ENCODE data around the gene MDM2. TPM values are rescaled to one million over a fixed set of nuclear protein-coding genes. Genes with fewer than 3 reads are reported as not detected.
A peak's percentile ranks its signal among the peaks of the same experiment; 100 is the strongest.

MDM2 gene
- total and polyA plus RNA-seq, 2 of the 13 experiments (the other 11 are each of a cell fraction or from before 2014, with no cell fraction given): 29.3 to 314 TPM

GRCh38 chr12:68804657-68805591, 3.1 kb upstream of the MDM2 start (continued):
- TF ChIP-seq, protein P1, sequence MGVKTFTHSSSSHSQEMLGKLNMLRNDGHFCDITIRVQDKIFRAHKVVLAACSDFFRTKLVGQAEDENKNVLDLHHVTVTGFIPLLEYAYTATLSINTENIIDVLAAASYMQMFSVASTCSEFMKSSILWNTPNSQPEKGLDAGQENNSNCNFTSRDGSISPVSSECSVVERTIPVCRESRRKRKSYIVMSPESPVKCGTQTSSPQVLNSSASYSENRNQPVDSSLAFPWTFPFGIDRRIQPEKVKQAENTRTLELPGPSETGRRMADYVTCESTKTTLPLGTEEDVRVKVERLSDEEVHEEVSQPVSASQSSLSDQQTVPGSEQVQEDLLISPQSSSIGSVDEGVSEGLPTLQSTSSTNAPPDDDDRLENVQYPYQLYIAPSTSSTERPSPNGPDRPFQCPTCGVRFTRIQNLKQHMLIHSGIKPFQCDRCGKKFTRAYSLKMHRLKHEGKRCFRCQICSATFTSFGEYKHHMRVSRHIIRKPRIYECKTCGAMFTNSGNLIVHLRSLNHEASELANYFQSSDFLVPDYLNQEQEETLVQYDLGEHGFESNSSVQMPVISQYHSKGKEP (CRISPR knock-in tag; IDR thresholded peaks at IDR 0.05): peak; percentile 16; the same call in 1 of the 2 replicates
- 0 out of 2 replicates have a peak, but pooled peaks have one; percentile 53 for TF ChIP-seq AHR (CRISPR knock-in tag; IDR thresholded peaks at IDR 0.05)
- TF ChIP-seq SRSF9 (IDR thresholded peaks at IDR 0.05; ENCODE audit: borderline replicate concordance, insufficient read depth, low read depth, low read length, poor library complexity, severe bottlenecking): no peak
- peak; percentile 86 for TF ChIP-seq ZNF781 (CRISPR knock-in tag; IDR thresholded peaks at IDR 0.05; ENCODE audit: borderline replicate concordance, not compliant biosample characterization)
- peak; percentile 77; the same call in 1 of the 2 replicates for TF ChIP-seq ZNF605 (CRISPR knock-in tag; IDR thresholded peaks at IDR 0.05)
- peak; percentile 91 for TF ChIP-seq ZNF746 (CRISPR knock-in tag; IDR thresholded peaks at IDR 0.05)
- TF ChIP-seq, protein P2, sequence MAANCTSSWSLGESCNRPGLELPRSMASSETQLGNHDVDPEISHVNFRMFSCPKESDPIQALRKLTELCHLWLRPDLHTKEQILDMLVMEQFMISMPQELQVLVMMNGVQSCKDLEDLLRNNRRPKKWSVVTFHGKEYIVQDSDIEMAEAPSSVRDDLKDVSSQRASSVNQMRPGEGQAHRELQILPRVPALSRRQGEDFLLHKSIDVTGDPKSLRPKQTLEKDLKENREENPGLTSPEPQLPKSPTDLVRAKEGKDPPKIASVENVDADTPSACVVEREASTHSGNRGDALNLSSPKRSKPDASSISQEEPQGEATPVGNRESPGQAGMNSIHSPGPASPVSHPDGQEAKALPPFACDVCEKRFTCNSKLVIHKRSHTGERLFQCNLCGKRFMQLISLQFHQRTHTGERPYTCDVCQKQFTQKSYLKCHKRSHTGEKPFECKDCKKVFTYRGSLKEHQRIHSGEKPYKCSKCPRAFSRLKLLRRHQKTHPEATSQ (CRISPR knock-in tag; IDR thresholded peaks at IDR 0.05; ENCODE audit: borderline replicate concordance): no peak
- TF ChIP-seq, protein P3, sequence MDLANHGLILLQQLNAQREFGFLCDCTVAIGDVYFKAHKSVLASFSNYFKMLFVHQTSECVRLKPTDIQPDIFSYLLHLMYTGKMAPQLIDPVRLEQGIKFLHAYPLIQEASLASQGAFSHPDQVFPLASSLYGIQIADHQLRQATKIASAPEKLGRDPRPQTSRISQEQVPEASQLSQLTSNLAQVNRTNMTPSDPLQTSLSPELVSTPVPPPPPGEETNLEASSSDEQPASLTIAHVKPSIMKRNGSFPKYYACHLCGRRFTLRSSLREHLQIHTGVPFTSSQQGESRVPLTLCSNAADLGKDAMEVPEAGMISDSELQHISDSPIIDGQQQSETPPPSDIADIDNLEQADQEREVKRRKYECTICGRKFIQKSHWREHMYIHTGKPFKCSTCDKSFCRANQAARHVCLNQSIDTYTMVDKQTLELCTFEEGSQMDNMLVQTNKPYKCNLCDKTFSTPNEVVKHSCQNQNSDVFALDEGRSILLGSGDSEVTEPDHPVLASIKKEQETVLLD (CRISPR knock-in tag; IDR thresholded peaks at IDR 0.05; ENCODE audit: low read depth): no peak
- peak; percentile 91; the same call in 1 of the 2 replicates for TF ChIP-seq ZNF790 (CRISPR knock-in tag; IDR thresholded peaks at IDR 0.05; ENCODE audit: borderline replicate concordance)
- no peak for TF ChIP-seq TARDBP (CRISPR knock-in tag; IDR thresholded peaks at IDR 0.05)
- TF ChIP-seq ELK4 (CRISPR knock-in tag; IDR thresholded peaks at IDR 0.05; ENCODE audit: borderline replicate concordance): no peak
- no peak for TF ChIP-seq NPAS2 (CRISPR knock-in tag; IDR thresholded peaks at IDR 0.05; ENCODE audit: borderline replicate concordance)
- TF ChIP-seq CENPX (CRISPR knock-in tag; IDR thresholded peaks at IDR 0.05): no peak
- no peak for TF ChIP-seq RORA (CRISPR knock-in tag; IDR thresholded peaks at IDR 0.05)
- no peak for TF ChIP-seq SRSF1 (optimal IDR thresholded peaks at IDR 0.05; ENCODE audit: low read depth, low read length)
- TF ChIP-seq SMARCC2 (IDR thresholded peaks at IDR 0.05): no peak
- peak; percentile 46; the same call in 1 of the 2 replicates for TF ChIP-seq ZSCAN25 (CRISPR knock-in tag; IDR thresholded peaks at IDR 0.05)
- TF ChIP-seq WIZ (CRISPR knock-in tag; IDR thresholded peaks at IDR 0.05): peak; percentile 61; the same call in 1 of the 2 replicates
- TF ChIP-seq CBX1 (IDR thresholded peaks at IDR 0.05; ENCODE audit: low read depth): no peak
- no peak for TF ChIP-seq ADNP (CRISPR knock-in tag; IDR thresholded peaks at IDR 0.05)
- TF ChIP-seq NFYC (CRISPR knock-in tag; IDR thresholded peaks at IDR 0.05): no peak; the same call in 1 of the 2 replicates
- peak; percentile 57; the same call in 1 of the 2 replicates for TF ChIP-seq ZNF772 (CRISPR knock-in tag; IDR thresholded peaks at IDR 0.05)
- no peak for TF ChIP-seq SOX13 (IDR thresholded peaks at IDR 0.05)
- peak in 1 of 2 experiments; percentile 71; a peak in 2 of 4 replicates for TF ChIP-seq SOX13 (CRISPR knock-in tag; conservative IDR thresholded peaks at IDR 0.05 in 1 of 2, IDR thresholded peaks at IDR 0.05 in 1 of 2)

All from HepG2 (cell line).